Karpas-422 (cell line): ENCODE results near the gene BICC1. TPM values are rescaled to one million over a fixed set of nuclear protein-coding genes. Genes with fewer than 3 reads are reported as not detected.

Experiments
- DNase-seq: peaks from one replicate; pipeline ENCODE4 v3.0.0-alpha.2; 2015
- H2AFZ ChIP-seq: fragments of 200-600 bp; sonication (generic); 2 replicates; pipeline ENCODE4 v1.6.1; 2014; ENCODE audit warnings: antibody characterized with exemption, low read length, mixed read lengths
- H3K27ac ChIP-seq: fragments of 200-600 bp; sonication (generic); 2 replicates; pipeline ENCODE4 v1.5.1; 2014; ENCODE audit warnings: mild to moderate bottlenecking, low read length, moderate library complexity
- H3K27me3 ChIP-seq: fragments of 200-600 bp; sonication (generic); 2 replicates; pipeline ENCODE4 v1.6.1; 2014; ENCODE audit warnings: low read length, mixed read lengths
- H3K36me3 ChIP-seq: fragments of 200-600 bp; sonication (generic); 2 replicates; pipeline ENCODE4 v1.6.1; 2014; ENCODE audit warnings: low read length, mixed read lengths; ENCODE audit not compliant: insufficient read depth
- H3K4me1 ChIP-seq: fragments of 200-600 bp; sonication (generic); 2 replicates; pipeline ENCODE4 v1.6.1; 2014; ENCODE audit warnings: mild to moderate bottlenecking, low read length, mixed read lengths
- H3K4me2 ChIP-seq: fragments of 200-600 bp; sonication (generic); 2 replicates; pipeline ENCODE4 v1.6.1; 2014; ENCODE audit warnings: low read length, low read depth, mild to moderate bottlenecking; ENCODE audit not compliant: poor library complexity, severe bottlenecking
- H3K4me3 ChIP-seq: fragments of 200-600 bp; sonication (generic); 2 replicates; pipeline ENCODE4 v1.5.1; 2014; ENCODE audit warnings: mild to moderate bottlenecking, antibody characterized with exemption, low read length, mixed read lengths
- H3K79me2 ChIP-seq: fragments of 200-600 bp; sonication (generic); 2 replicates; pipeline ENCODE4 v1.6.1; 2014; ENCODE audit warnings: mild to moderate bottlenecking, low read length, mixed read lengths
- H3K9ac ChIP-seq: fragments of 200-600 bp; sonication (generic); 2 replicates; pipeline ENCODE4 v1.6.0; 2014; ENCODE audit warnings: low read length
- H3K9me2 ChIP-seq: fragments of 200-600 bp; sonication (generic), shearing (Covaris generic); replicated peaks from 2 replicates; pipeline ENCODE4 v1.6.0; 2014; ENCODE audit warnings: mild to moderate bottlenecking, low read length, moderate library complexity; ENCODE audit not compliant: insufficient read depth
- H3K9me3 ChIP-seq: fragments of 300-700, 200-600 bp; sonication (generic); 2 replicates; pipeline ENCODE4 v1.6.1; 2014; ENCODE audit warnings: low read length, mixed read lengths
- H4K20me1 ChIP-seq: fragments of 200-600 bp; sonication (generic); 2 replicates; pipeline ENCODE4 v1.6.1; 2014; ENCODE audit warnings: mild to moderate bottlenecking, antibody characterized with exemption, low read length, low read depth; ENCODE audit not compliant: insufficient read depth
- total RNA-seq: library from RNA; depleted of rRNA; stranded (reverse); fragments of >200 nt; shearing (Covaris generic); gene quantifications from 2 replicates; pipeline ENCODE4 v1.2.3, GENCODE V29; 2014; ENCODE audit warnings: low replicate concordance

BICC1 gene
- total RNA-seq, 1 experiment from 2014 or later, result not detected

- H3K36me3 ChIP-seq, result no peaks in the 10 kb centered on the region
- H4K20me1 ChIP-seq, result no peaks in the 10 kb centered on the region
- no peak overlapping the region for H3K4me3 ChIP-seq
- H3K4me1 ChIP-seq, result no peaks in the 10 kb centered on the region
- DNase-seq, result no peak
- H3K27ac ChIP-seq, result no peak overlapping the region
- H3K27me3 ChIP-seq, result no peaks in the 10 kb centered on the region
- no peaks in the 10 kb centered on the region for H3K9me2 ChIP-seq
- no peaks in the 10 kb centered on the region for H3K9me3 ChIP-seq
- H3K9ac ChIP-seq, result no peak overlapping the region
- H2AFZ ChIP-seq, result no peak overlapping the region
- H3K79me2 ChIP-seq, result no peaks in the 10 kb centered on the region
- no peak overlapping the region for H3K4me2 ChIP-seq
Measured at GRCh38 chr10:58576751-58577436, 64.2 kb downstream of the BICC1 start.

GRCh38 chr10:58577437-58577777 is 64.7 kb downstream of the BICC1 start:
- H3K9ac ChIP-seq, result no peak overlapping the region
- no peak overlapping the region for H2AFZ ChIP-seq
- no peak for DNase-seq
- no peaks in the 10 kb centered on the region for H3K9me2 ChIP-seq
- H3K4me3 ChIP-seq, result no peak overlapping the region
- H3K9me3 ChIP-seq, result no peaks in the 10 kb centered on the region
- no peaks in the 10 kb centered on the region for H3K79me2 ChIP-seq
- H4K20me1 ChIP-seq, result no peaks in the 10 kb centered on the region
- no peaks in the 10 kb centered on the region for H3K4me1 ChIP-seq
- H3K36me3 ChIP-seq, result no peaks in the 10 kb centered on the region
- H3K27me3 ChIP-seq, result no peaks in the 10 kb centered on the region
- H3K27ac ChIP-seq, result no peak overlapping the region
- no peak overlapping the region for H3K4me2 ChIP-seq

GRCh38 chr10:58578366-58578765 is 65.7 kb downstream of the BICC1 start:
- Histone ChIP-seq H2AFZ (no peak overlapping the region), H3K4me2 (no peak overlapping the region), H3K27ac (no peak overlapping the region), H4K20me1 (no peaks in the 10 kb centered on the region), H3K4me1 (no peaks in the 10 kb centered on the region), H3K9me2 (no peaks in the 10 kb centered on the region), H3K9me3 (no peaks in the 10 kb centered on the region), H3K4me3 (no peak overlapping the region), H3K27me3 (no peaks in the 10 kb centered on the region), H3K79me2 (no peaks in the 10 kb centered on the region), H3K9ac (no peak overlapping the region), H3K36me3 (no peaks in the 10 kb centered on the region)
- no peak for DNase-seq

GRCh38 chr10:58579011-58579655 is 66.5 kb downstream of the BICC1 start:
- H2AFZ ChIP-seq, result no peak overlapping the region
- H3K79me2 ChIP-seq, result no peaks in the 10 kb centered on the region
- H3K9ac ChIP-seq, result no peak overlapping the region
- no peak for DNase-seq
- H3K9me2 ChIP-seq, result no peaks in the 10 kb centered on the region
- no peak overlapping the region for H3K4me3 ChIP-seq
- no peaks in the 10 kb centered on the region for H4K20me1 ChIP-seq
- no peak overlapping the region for H3K4me2 ChIP-seq
- no peaks in the 10 kb centered on the region for H3K4me1 ChIP-seq
- H3K9me3 ChIP-seq, result no peaks in the 10 kb centered on the region
- H3K27me3 ChIP-seq, result no peaks in the 10 kb centered on the region
- H3K27ac ChIP-seq, result no peak overlapping the region
- no peaks in the 10 kb centered on the region for H3K36me3 ChIP-seq

- H3K36me3 ChIP-seq, result no peaks in the 10 kb centered on the region
- H3K9me2 ChIP-seq, result no peaks in the 10 kb centered on the region
- no peak overlapping the region for H3K4me2 ChIP-seq
- DNase-seq, result no peak
- H3K9ac ChIP-seq, result no peak overlapping the region
- H3K4me1 ChIP-seq, result no peaks in the 10 kb centered on the region
- H3K27me3 ChIP-seq, result no peaks in the 10 kb centered on the region
- no peaks in the 10 kb centered on the region for H3K9me3 ChIP-seq
- no peak overlapping the region for H3K4me3 ChIP-seq
- H2AFZ ChIP-seq, result no peak overlapping the region
- H4K20me1 ChIP-seq, result no peaks in the 10 kb centered on the region
- H3K27ac ChIP-seq, result no peak overlapping the region
- no peaks in the 10 kb centered on the region for H3K79me2 ChIP-seq
Measured at GRCh38 chr10:58582045-58582444, 69.4 kb downstream of the BICC1 start.

- H3K4me1 ChIP-seq, result no peaks in the 10 kb centered on the region
- no peak for DNase-seq
- no peak overlapping the region for H3K27ac ChIP-seq
- H3K4me2 ChIP-seq, result no peak overlapping the region
- H3K79me2 ChIP-seq, result no peaks in the 10 kb centered on the region
- H3K9me2 ChIP-seq, result no peaks in the 10 kb centered on the region
- H3K9ac ChIP-seq, result no peak overlapping the region
- no peaks in the 10 kb centered on the region for H3K27me3 ChIP-seq
- H3K4me3 ChIP-seq, result no peak overlapping the region
- no peaks in the 10 kb centered on the region for H3K9me3 ChIP-seq
- no peaks in the 10 kb centered on the region for H4K20me1 ChIP-seq
- H2AFZ ChIP-seq, result no peak overlapping the region
- H3K36me3 ChIP-seq, result no peaks in the 10 kb centered on the region
Measured at GRCh38 chr10:58585435-58585834, 72.8 kb downstream of the BICC1 start.

GRCh38 chr10:58586282-58587245 is 73.9 kb downstream of the BICC1 start:
- Histone ChIP-seq H3K9ac (no peak overlapping the region), H2AFZ (no peak overlapping the region), H3K9me3 (no peaks in the 10 kb centered on the region), H3K27ac (no peak overlapping the region), H4K20me1 (no peaks in the 10 kb centered on the region), H3K9me2 (no peaks in the 10 kb centered on the region), H3K27me3 (no peaks in the 10 kb centered on the region), H3K36me3 (no peaks in the 10 kb centered on the region), H3K4me3 (no peak overlapping the region), H3K79me2 (no peaks in the 10 kb centered on the region), H3K4me1 (no peaks in the 10 kb centered on the region), H3K4me2 (no peak overlapping the region)
- DNase-seq, result no peak

GRCh38 chr10:58587676-58588075 is 75.0 kb downstream of the BICC1 start:
- H3K79me2 ChIP-seq, result no peaks in the 10 kb centered on the region
- no peaks in the 10 kb centered on the region for H3K27me3 ChIP-seq
- H2AFZ ChIP-seq, result no peak overlapping the region
- H3K36me3 ChIP-seq, result no peaks in the 10 kb centered on the region
- H3K4me2 ChIP-seq, result no peak overlapping the region
- H3K9me2 ChIP-seq, result no peaks in the 10 kb centered on the region
- no peaks in the 10 kb centered on the region for H4K20me1 ChIP-seq
- H3K4me3 ChIP-seq, result no peak overlapping the region
- H3K4me1 ChIP-seq, result no peaks in the 10 kb centered on the region
- no peaks in the 10 kb centered on the region for H3K9me3 ChIP-seq
- H3K27ac ChIP-seq, result no peak overlapping the region
- no peak overlapping the region for H3K9ac ChIP-seq
- DNase-seq, result no peak
